Stimulated activated CD8-positive, alpha-beta memory T cell treated with anti-CD3 and anti-CD28 coated beads, Interleukin-4, amount 100 ng/mL, for 1 hour (primary cell): ENCODE data around the gene RSPH10B2.
"Not testable (repeated sequence)": the region's sequence is repeated elsewhere in the genome, so short reads cannot be mapped to it uniquely, and the experiment has no call there.

Experiments
- DNase-seq, 2 donors: peaks; one replicate each; pipeline ENCODE4 v3.0.0-alpha.2; 2020; ENCODE audit warnings: low read depth in 2 of 2, low spot score in 1 of 2

RSPH10B2 gene

DNA sequence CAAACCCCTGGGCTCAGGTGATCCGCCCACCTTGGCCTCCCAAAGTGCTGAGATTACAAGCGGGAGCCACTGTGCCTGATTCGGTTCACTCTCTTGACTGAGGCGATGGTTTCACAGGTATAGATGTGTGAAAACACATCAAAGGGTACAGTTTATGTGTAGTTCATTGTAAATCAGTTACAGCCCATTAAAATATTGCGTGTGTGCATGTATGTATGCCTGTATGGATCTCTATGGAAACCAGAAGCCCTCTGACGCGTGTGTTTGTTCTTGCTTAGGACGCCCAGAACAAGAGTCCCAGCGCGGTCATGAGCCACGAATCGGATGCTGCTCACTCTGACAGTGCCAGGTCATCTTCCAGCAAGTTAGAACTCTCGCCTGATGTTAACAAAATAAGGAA, 35.5 kb downstream of the RSPH10B2 start:
- DNase-seq: not testable (repeated sequence)

- DNase-seq: not testable (repeated sequence)
Observed at GRCh38 chr7:6792113-6792872, 38.4 kb downstream of the RSPH10B2 start.

GRCh38 chr7:6794276-6794675, 40.4 kb downstream of the RSPH10B2 start:
- not testable (repeated sequence) for DNase-seq

GRCh38 chr7:6797218-6797617, 43.3 kb downstream of the RSPH10B2 start:
- not testable (repeated sequence) for DNase-seq

- not testable (repeated sequence) for DNase-seq
Observed at GRCh38 chr7:6798047-6798446, 44.1 kb downstream of the RSPH10B2 start.

- DNase-seq: not testable (repeated sequence)
Observed at GRCh38 chr7:6799887-6800286, 46.0 kb downstream of the RSPH10B2 start.

DNA sequence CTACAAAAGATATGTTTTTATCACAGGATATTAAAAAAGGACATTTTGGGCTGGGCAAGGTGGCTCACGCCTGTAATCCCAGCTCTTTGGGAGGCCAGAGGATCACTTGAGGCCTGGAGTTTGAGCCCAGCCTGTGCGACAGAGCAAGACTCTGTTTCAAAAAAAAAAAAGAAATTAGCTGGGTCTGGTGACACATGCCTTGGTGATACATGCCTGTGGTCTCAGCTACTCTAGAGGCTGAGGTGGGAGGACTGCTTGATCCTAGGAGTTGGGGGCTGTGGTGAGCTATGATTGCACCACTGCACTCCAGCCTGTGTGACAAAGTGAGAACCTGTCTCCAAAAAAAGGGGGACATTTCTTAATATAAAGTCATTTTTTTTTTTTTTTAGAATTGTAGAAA, 46.4 kb downstream of the RSPH10B2 start:
- DNase-seq: not testable (repeated sequence)

GRCh38 chr7:6807393-6807918, 53.6 kb downstream of the RSPH10B2 start:
- not testable (repeated sequence) for DNase-seq

- DNase-seq: not testable (repeated sequence)
Observed at GRCh38 chr7:6807959-6808358, 54.1 kb downstream of the RSPH10B2 start.

DNA sequence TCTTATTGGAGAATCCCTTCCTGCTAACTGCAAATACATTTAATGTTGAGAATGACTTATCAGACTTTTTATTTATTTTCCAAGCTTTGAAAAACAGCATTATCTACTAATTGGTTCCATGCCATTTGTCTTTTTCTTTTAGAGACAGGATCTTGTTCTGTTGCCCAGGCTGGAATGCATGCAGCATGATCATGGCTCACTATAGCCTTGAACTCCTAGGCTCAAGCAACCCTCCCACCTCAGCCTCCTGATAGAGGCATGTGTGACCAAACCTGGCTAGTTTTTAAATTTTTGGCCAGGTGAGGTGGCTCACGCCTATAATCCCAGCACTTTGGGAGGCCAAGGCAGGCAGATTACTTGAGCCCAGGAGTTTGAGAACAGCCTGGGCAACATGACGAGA, 59.1 kb downstream of the RSPH10B2 start:
- not testable (repeated sequence) for DNase-seq

GRCh38 chr7:6815470-6815869, 61.6 kb downstream of the RSPH10B2 start:
- not testable (repeated sequence) for DNase-seq

- not testable (repeated sequence) for DNase-seq
Observed at GRCh38 chr7:6821622-6822021, 67.7 kb downstream of the RSPH10B2 start.

GRCh38 chr7:6825236-6826125, 71.6 kb downstream of the RSPH10B2 start:
- DNase-seq: not testable (repeated sequence)

DNA sequence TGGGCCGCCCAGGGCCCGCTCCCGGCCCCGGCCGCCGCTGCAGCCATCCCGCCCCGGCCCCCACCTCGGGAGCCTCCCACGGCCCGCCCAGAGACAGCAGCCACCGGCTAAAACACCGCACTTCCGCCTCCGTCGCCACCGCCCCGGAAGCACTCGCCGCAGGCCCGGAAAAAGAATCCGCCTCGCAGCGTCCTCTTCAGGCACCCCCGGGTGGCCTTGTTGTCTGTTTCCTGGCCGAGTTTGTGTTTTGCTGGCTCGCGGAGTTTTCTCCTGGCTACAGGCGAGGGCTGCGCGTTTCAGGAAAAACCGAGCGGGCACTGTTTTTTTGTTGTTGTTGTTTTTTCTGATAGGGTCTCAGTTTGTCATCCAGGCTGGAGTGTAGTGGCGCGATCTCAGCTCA, 72.2 kb downstream of the RSPH10B2 start, which contains the start of gene CCZ1B:
TSS of gene CCZ1B (minus strand) at position 125 of the 400 bp plus-strand sequence. CDS start at position 47, 78 bp downstream.
- DNase-seq: peak; percentile 66 to 71

DNA sequence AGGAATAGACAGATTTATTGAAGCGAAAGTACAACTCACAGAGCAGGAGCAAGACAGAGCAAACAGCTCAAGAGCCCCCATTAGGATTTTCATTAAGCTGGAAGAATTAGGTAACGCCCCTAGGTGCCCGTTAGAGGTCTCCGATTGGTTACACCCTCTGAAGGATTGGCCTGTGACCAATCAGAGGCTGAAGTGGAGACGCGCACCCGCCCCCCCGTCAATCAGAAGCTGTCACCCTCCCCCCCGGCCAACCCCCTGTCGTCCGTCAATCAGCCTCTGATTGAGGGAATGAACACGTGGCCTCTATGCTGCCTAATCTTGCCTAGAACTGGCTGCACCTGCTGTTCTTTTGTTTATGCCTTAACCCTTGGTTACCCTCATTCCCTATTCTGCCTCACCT, 73.3 kb downstream of the RSPH10B2 start:
- DNase-seq: not testable (repeated sequence)

- DNase-seq: not testable (repeated sequence)
Observed at GRCh38 chr7:6829616-6830015, 75.7 kb downstream of the RSPH10B2 start.

GRCh38 chr7:6830026-6830425, 76.1 kb downstream of the RSPH10B2 start:
- not testable (repeated sequence) for DNase-seq

GRCh38 chr7:6831018-6831725, 77.3 kb downstream of the RSPH10B2 start:
- no peak for DNase-seq

- no peak for DNase-seq
Observed at GRCh38 chr7:6833636-6834035, 79.7 kb downstream of the RSPH10B2 start.

- not testable (repeated sequence) for DNase-seq
Observed at GRCh38 chr7:6835521-6835920, 81.6 kb downstream of the RSPH10B2 start.

DNA sequence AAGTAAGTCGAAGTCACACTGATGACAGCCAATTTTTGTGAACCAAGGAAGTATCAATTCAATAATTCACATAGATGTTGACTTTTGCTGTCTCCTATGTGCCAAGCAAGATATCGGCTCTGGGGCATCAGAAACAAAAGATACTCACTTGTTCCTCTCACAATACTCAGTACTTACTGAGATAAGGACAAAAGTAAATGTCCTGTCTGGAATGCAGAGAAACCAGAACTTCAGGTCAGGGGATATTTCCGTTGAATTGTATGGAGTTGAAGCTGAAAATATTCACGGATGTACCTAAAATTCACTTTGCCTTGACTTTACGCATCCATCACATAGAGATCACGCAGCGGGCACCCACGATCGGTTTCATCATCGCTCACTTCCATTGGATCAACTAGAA, 83.2 kb downstream of the RSPH10B2 start:
- not testable (repeated sequence) for DNase-seq
